Nephron (organoid): ENCODE measurements around the gene ZIC2.

Experiments used
- H3K27ac Mint-ChIP-seq, 3 experiments: 2 replicates each; pipeline ENCODE4 v1.8.0; 2020; ENCODE audit warnings: mixed read lengths in 3 of 3, mild to moderate bottlenecking in 2 of 3, moderate library complexity in 1 of 3
- H3K27me3 Mint-ChIP-seq: 2 replicates; pipeline ENCODE4 v1.8.0; 2021; ENCODE audit warnings: low read depth, mild to moderate bottlenecking, moderate library complexity, mixed read lengths
- H3K36me3 Mint-ChIP-seq: 2 replicates; pipeline ENCODE4 v1.8.0; 2020; ENCODE audit warnings: low read depth, mixed read lengths
- H3K4me1 Mint-ChIP-seq: 2 replicates; pipeline ENCODE4 v1.8.0; 2020; ENCODE audit warnings: mixed read lengths
- H3K4me3 Mint-ChIP-seq, 3 experiments: 2 replicates each; pipeline ENCODE4 v1.8.0; 2020; ENCODE audit warnings: mild to moderate bottlenecking in 3 of 3, mixed read lengths in 3 of 3, moderate library complexity in 2 of 3
- H3K9me3 Mint-ChIP-seq: 2 replicates; pipeline ENCODE4 v1.8.0; 2020; ENCODE audit warnings: mixed read lengths
- CTCF ChIP-seq, 3 experiments: fragments of 200-600 bp; sonication (generic); IDR thresholded peaks; one replicate each; pipeline ENCODE4 v1.5.0; 2021; ENCODE audit warnings: antibody characterized with exemption in 3 of 3; ENCODE audit not compliant: unreplicated experiment in 3 of 3

ZIC2 gene

GRCh38 chr13:99990126-99990977, 8.8 kb downstream of the ZIC2 start:
- H3K4me1 Mint-ChIP-seq = peaks cover 12% of the 10 kb centered on the region
- no peaks in the 10 kb centered on the region for H3K9me3 Mint-ChIP-seq
- H3K36me3 Mint-ChIP-seq = peaks cover 5% of the 10 kb centered on the region
- peak overlapping the region in 1 of 3 experiments; percentile 37 for H3K27ac Mint-ChIP-seq
- TF ChIP-seq CTCF (IDR thresholded peaks at IDR 0.05; ENCODE audit: unreplicated experiment in 3 of 3) = no peak
- peaks cover 100% of the 10 kb centered on the region for H3K27me3 Mint-ChIP-seq
- H3K4me3 Mint-ChIP-seq = peak overlapping the region in 1 of 3 experiments; percentile 21

GRCh38 chr13:99991013-99991827, 9.6 kb downstream of the ZIC2 start:
- Mint-ChIP-seq H3K4me3 (no peak overlapping the region), H3K9me3 (no peaks in the 10 kb centered on the region), H3K36me3 (peaks cover under 1% of the 10 kb centered on the region), H3K27ac (peak overlapping the region in 1 of 3 experiments; percentile 47), H3K27me3 (peaks cover 100% of the 10 kb centered on the region), H3K4me1 (peaks cover 5% of the 10 kb centered on the region)
- no peak for TF ChIP-seq CTCF (IDR thresholded peaks at IDR 0.05; ENCODE audit: unreplicated experiment in 3 of 3)

- peak overlapping the region in 2 of 3 experiments; percentile 42 to 47 for H3K27ac Mint-ChIP-seq
- peaks cover 8% of the 10 kb centered on the region for H3K4me1 Mint-ChIP-seq
- TF ChIP-seq CTCF (IDR thresholded peaks at IDR 0.05; ENCODE audit: unreplicated experiment in 3 of 3) = no peak
- H3K36me3 Mint-ChIP-seq = no peaks in the 10 kb centered on the region
- peaks cover 5% of the 10 kb centered on the region for H3K9me3 Mint-ChIP-seq
- H3K27me3 Mint-ChIP-seq = peaks cover 100% of the 10 kb centered on the region
- H3K4me3 Mint-ChIP-seq = peak overlapping the region in 1 of 3 experiments; percentile 26
These were observed 10.5 kb downstream of the ZIC2 start for GRCh38 chr13:99991828-99992775.

- no peak for TF ChIP-seq CTCF (IDR thresholded peaks at IDR 0.05; ENCODE audit: unreplicated experiment in 3 of 3)
- Mint-ChIP-seq H3K9me3 (peaks cover 5% of the 10 kb centered on the region), H3K4me1 (peaks cover 8% of the 10 kb centered on the region), H3K36me3 (no peaks in the 10 kb centered on the region), H3K27ac (no peak overlapping the region), H3K4me3 (no peak overlapping the region), H3K27me3 (peaks cover 100% of the 10 kb centered on the region)
These were observed 11.4 kb downstream of the ZIC2 start for GRCh38 chr13:99992949-99993351.
